ENCODE data around the gene FLNB. TPM values are rescaled to one million over a fixed set of nuclear protein-coding genes. Genes with fewer than 3 reads are reported as not detected.

The FLNB gene
- total and polyA plus RNA-seq, 2 of the 13 experiments (the other 11 are each of a cell fraction or from before 2014, with no cell fraction given) = 106 to 130 TPM

- H3K9me3 ChIP-seq (ENCODE audit: low read length) = no peaks in the 10 kb centered on the region
- DNase-seq (ENCODE audit: low spot score) = no peak
- FAIRE-seq = no peak
- H3K27me3 ChIP-seq (ENCODE audit: control insufficient read depth in 1 of 2, insufficient read depth in 2 of 2, low read length in 2 of 2) = no peaks in the 10 kb centered on the region
- in situ Hi-C loops (cut with HindIII; ENCODE audit: extremely low pct_ligation_motif_present, low pct_unique_long_range_greater_than_20kb) = no loop called here
- ChIA-PET POLR2A (no interaction called here), CTCF (ENCODE audit: low intra/inter-chr PET ratio, low total read pairs) (no interaction called here)
- intact Hi-C loops (cut with micrococcal nuclease; ENCODE audit: unreplicated experiment) = loop anchor here (10.0 kb wide), 1 partner anchor 947 kb away; no protein-coding TSS in a partner anchor
- no peaks in the 10 kb centered on the region for H3K79me2 ChIP-seq (ENCODE audit: insufficient read depth, low read length)
- no peaks in the 10 kb centered on the region for H3K36me3 ChIP-seq (replicated peaks in 1 of 2; ENCODE audit: control insufficient read depth in 1 of 2, insufficient read depth in 2 of 2, low read length in 2 of 2)
- H3K27ac ChIP-seq (ENCODE audit: extremely low read length, insufficient read depth, low read length) = no peak overlapping the region
- no peak overlapping the region for H3K4me3 ChIP-seq (replicated peaks in 1 of 3; ENCODE audit: insufficient read depth in 1 of 3, low read depth in 2 of 3, low read length in 3 of 3)
- H3K4me2 ChIP-seq (ENCODE audit: low read depth, low read length) = peak overlapping the region; percentile 18; the same call in 1 of the 2 replicates
- no peak for TF ChIP-seq ARNT (IDR thresholded peaks at IDR 0.05)
- TF ChIP-seq ZKSCAN8 (CRISPR knock-in tag; IDR thresholded peaks at IDR 0.05; ENCODE audit: borderline replicate concordance) = no peak
- TF ChIP-seq ZNF687 (CRISPR knock-in tag; IDR thresholded peaks at IDR 0.05) = peak; percentile 11; the same call in 1 of the 2 replicates
- ATAC-seq = no peak
- 29% methylated on average over 4 of the region's 4 CpGs for WGBS (ENCODE audit: low lambda C conversion rate)
- H3K9ac ChIP-seq (ENCODE audit: insufficient read depth, low read depth, low read length) = no peak overlapping the region
- no TSS peak for BruUV-seq (replicated peaks)
- H4K20me1 ChIP-seq (ENCODE audit: insufficient read depth, low read length) = no peaks in the 10 kb centered on the region
- H2AFZ ChIP-seq (ENCODE audit: low read length) = no peak overlapping the region
- peaks cover 88% of the 10 kb centered on the region for H3K4me1 ChIP-seq (ENCODE audit: insufficient read depth, low read length)
Observed at GRCh38 chr3:57971975-57972374, 36.2 kb upstream of the FLNB start.

GRCh38 chr3:57972531-57973111 is 35.6 kb upstream of the FLNB start:
- in situ Hi-C loops (cut with HindIII; ENCODE audit: extremely low pct_ligation_motif_present, low pct_unique_long_range_greater_than_20kb) = no loop called here
- ATAC-seq (no peak), FAIRE-seq (no peak), DNase-seq (ENCODE audit: low spot score) (no peak)
- no peaks in the 10 kb centered on the region for H3K27me3 ChIP-seq (ENCODE audit: control insufficient read depth in 1 of 2, insufficient read depth in 2 of 2, low read length in 2 of 2)
- BruUV-seq (replicated peaks) = no TSS peak
- H3K79me2 ChIP-seq (ENCODE audit: insufficient read depth, low read length) = no peaks in the 10 kb centered on the region
- ChIA-PET POLR2A (no interaction called here), CTCF (ENCODE audit: low intra/inter-chr PET ratio, low total read pairs) (no interaction called here)
- no peaks in the 10 kb centered on the region for H4K20me1 ChIP-seq (ENCODE audit: insufficient read depth, low read length)
- no peak overlapping the region for H3K27ac ChIP-seq (ENCODE audit: extremely low read length, insufficient read depth, low read length)
- H3K4me2 ChIP-seq (ENCODE audit: low read depth, low read length) = peak overlapping the region; percentile 3; the same call in 1 of the 2 replicates
- 66% methylated on average over 9 of the region's 9 CpGs for WGBS (ENCODE audit: low lambda C conversion rate)
- intact Hi-C loops (cut with micrococcal nuclease; ENCODE audit: unreplicated experiment) = loop anchor here (10.0 kb wide), 1 partner anchor 948 kb away; no protein-coding TSS in a partner anchor
- H3K9ac ChIP-seq (ENCODE audit: insufficient read depth, low read depth, low read length) = no peak overlapping the region
- H3K4me1 ChIP-seq (ENCODE audit: insufficient read depth, low read length) = peaks cover 88% of the 10 kb centered on the region
- H3K9me3 ChIP-seq (ENCODE audit: low read length) = no peaks in the 10 kb centered on the region
- H3K36me3 ChIP-seq (replicated peaks in 1 of 2; ENCODE audit: control insufficient read depth in 1 of 2, insufficient read depth in 2 of 2, low read length in 2 of 2) = no peaks in the 10 kb centered on the region
- H2AFZ ChIP-seq (ENCODE audit: low read length) = no peak overlapping the region
- H3K4me3 ChIP-seq (replicated peaks in 1 of 3; ENCODE audit: insufficient read depth in 1 of 3, low read depth in 2 of 3, low read length in 3 of 3) = no peak overlapping the region
- TF ChIP-seq SP5 (CRISPR knock-in tag; IDR thresholded peaks at IDR 0.05; ENCODE audit: borderline replicate concordance, low read depth) (no peak), ZNF615 (CRISPR knock-in tag; IDR thresholded peaks at IDR 0.05; ENCODE audit: borderline replicate concordance) (no peak), ZNF17 (CRISPR knock-in tag; IDR thresholded peaks at IDR 0.05) (no peak), ZNF691 (CRISPR knock-in tag; IDR thresholded peaks at IDR 0.05; ENCODE audit: borderline replicate concordance, low read depth) (no peak), ARNT2 (CRISPR knock-in tag; IDR thresholded peaks at IDR 0.05; ENCODE audit: low read depth) (no peak)
- TF ChIP-seq, protein P1, sequence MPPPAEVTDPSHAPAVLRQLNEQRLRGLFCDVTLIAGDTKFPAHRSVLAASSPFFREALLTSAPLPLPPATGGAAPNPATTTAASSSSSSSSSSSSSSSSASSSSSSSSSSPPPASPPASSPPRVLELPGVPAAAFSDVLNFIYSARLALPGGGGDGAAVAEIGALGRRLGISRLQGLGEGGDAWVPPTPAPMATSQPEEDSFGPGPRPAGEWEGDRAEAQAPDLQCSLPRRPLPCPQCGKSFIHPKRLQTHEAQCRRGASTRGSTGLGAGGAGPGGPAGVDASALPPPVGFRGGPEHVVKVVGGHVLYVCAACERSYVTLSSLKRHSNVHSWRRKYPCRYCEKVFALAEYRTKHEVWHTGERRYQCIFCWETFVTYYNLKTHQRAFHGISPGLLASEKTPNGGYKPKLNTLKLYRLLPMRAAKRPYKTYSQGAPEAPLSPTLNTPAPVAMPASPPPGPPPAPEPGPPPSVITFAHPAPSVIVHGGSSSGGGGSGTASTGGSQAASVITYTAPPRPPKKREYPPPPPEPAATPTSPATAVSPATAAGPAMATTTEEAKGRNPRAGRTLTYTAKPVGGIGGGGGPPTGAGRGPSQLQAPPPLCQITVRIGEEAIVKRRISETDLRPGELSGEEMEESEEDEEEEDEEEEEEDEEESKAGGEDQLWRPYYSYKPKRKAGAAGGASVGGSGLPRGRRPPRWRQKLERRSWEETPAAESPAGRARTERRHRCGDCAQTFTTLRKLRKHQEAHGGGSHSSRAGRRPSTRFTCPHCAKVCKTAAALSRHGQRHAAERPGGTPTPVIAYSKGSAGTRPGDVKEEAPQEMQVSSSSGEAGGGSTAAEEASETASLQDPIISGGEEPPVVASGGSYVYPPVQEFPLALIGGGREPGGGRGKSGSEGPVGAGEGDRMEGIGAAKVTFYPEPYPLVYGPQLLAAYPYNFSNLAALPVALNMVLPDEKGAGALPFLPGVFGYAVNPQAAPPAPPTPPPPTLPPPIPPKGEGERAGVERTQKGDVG (CRISPR knock-in tag; IDR thresholded peaks at IDR 0.05; ENCODE audit: borderline replicate concordance) = no peak
